Measurements from ENCODE around the gene CCDC188.
A peak's percentile ranks its signal among the peaks of the same experiment; 100 is the strongest.

The CCDC188 gene

GRCh38 chr22:20158391-20159036 lies 7.7 kb upstream of the CCDC188 start:
- Histone ChIP-seq H3K27me3 (ENCODE audit: insufficient read depth, low read depth, severe bottlenecking) (no peaks in the 10 kb centered on the region), H3K27ac (peak overlapping the region; percentile 23; the same call in 1 of the 2 replicates), H3K9me3 (ENCODE audit: severe bottlenecking) (no peaks in the 10 kb centered on the region), H3K36me3 (no peaks in the 10 kb centered on the region), H3K4me3 (ENCODE audit: low read depth, low read length) (no peak overlapping the region)
- TF ChIP-seq CTCF (IDR thresholded peaks at IDR 0.05; ENCODE audit: low read depth, low read length), result no peak
- DNase-seq, result no peak

GRCh38 chr22:20157430-20158183 lies 6.8 kb upstream of the CCDC188 start:
- no peak for TF ChIP-seq CTCF (IDR thresholded peaks at IDR 0.05; ENCODE audit: low read depth, low read length)
- DNase-seq, result no peak
- H3K27me3 ChIP-seq (ENCODE audit: insufficient read depth, low read depth, severe bottlenecking), result no peaks in the 10 kb centered on the region
- H3K9me3 ChIP-seq (ENCODE audit: severe bottlenecking), result no peaks in the 10 kb centered on the region
- no peak overlapping the region for H3K27ac ChIP-seq
- H3K4me3 ChIP-seq (ENCODE audit: low read depth, low read length), result no peak overlapping the region
- H3K36me3 ChIP-seq, result no peaks in the 10 kb centered on the region

GRCh38 chr22:20156611-20157429 lies 6.0 kb upstream of the CCDC188 start:
- Histone ChIP-seq H3K9me3 (ENCODE audit: severe bottlenecking) (no peaks in the 10 kb centered on the region), H3K27me3 (ENCODE audit: insufficient read depth, low read depth, severe bottlenecking) (no peaks in the 10 kb centered on the region), H3K4me3 (ENCODE audit: low read depth, low read length) (no peak overlapping the region), H3K36me3 (no peaks in the 10 kb centered on the region), H3K27ac (no peak overlapping the region)
- DNase-seq, result peak; percentile 86
- peak; percentile 96 for TF ChIP-seq CTCF (IDR thresholded peaks at IDR 0.05; ENCODE audit: low read depth, low read length)

- H3K4me3 ChIP-seq (ENCODE audit: low read depth, low read length), result no peak overlapping the region
- no peak overlapping the region for H3K27ac ChIP-seq
- no peak for DNase-seq
- H3K36me3 ChIP-seq, result no peaks in the 10 kb centered on the region
- no peak for TF ChIP-seq CTCF (IDR thresholded peaks at IDR 0.05; ENCODE audit: low read depth, low read length)
- H3K9me3 ChIP-seq (ENCODE audit: severe bottlenecking), result no peaks in the 10 kb centered on the region
- H3K27me3 ChIP-seq (ENCODE audit: insufficient read depth, low read depth, severe bottlenecking), result no peaks in the 10 kb centered on the region
These were observed 5.2 kb upstream of the CCDC188 start for GRCh38 chr22:20156042-20156389.

GRCh38 chr22:20155330-20156041 lies 4.6 kb upstream of the CCDC188 start:
- H3K27ac ChIP-seq, result no peak overlapping the region
- DNase-seq, result no peak
- H3K36me3 ChIP-seq, result no peaks in the 10 kb centered on the region
- H3K4me3 ChIP-seq (ENCODE audit: low read depth, low read length), result no peak overlapping the region
- no peaks in the 10 kb centered on the region for H3K9me3 ChIP-seq (ENCODE audit: severe bottlenecking)
- TF ChIP-seq CTCF (IDR thresholded peaks at IDR 0.05; ENCODE audit: low read depth, low read length), result no peak
- no peaks in the 10 kb centered on the region for H3K27me3 ChIP-seq (ENCODE audit: insufficient read depth, low read depth, severe bottlenecking)

Data from WERI-Rb-1 (cell line).